ENCODE data around the gene RABAC1. TPM values are rescaled to one million over a fixed set of nuclear protein-coding genes. Genes with fewer than 3 reads are reported as not detected.

Gene RABAC1
- total and polyA plus RNA-seq, 9 of the 15 experiments (the other 6 are each of a cell fraction or from before 2014, with no cell fraction given), result 2.4 to 28.1 (median 9.3) TPM

DNA sequence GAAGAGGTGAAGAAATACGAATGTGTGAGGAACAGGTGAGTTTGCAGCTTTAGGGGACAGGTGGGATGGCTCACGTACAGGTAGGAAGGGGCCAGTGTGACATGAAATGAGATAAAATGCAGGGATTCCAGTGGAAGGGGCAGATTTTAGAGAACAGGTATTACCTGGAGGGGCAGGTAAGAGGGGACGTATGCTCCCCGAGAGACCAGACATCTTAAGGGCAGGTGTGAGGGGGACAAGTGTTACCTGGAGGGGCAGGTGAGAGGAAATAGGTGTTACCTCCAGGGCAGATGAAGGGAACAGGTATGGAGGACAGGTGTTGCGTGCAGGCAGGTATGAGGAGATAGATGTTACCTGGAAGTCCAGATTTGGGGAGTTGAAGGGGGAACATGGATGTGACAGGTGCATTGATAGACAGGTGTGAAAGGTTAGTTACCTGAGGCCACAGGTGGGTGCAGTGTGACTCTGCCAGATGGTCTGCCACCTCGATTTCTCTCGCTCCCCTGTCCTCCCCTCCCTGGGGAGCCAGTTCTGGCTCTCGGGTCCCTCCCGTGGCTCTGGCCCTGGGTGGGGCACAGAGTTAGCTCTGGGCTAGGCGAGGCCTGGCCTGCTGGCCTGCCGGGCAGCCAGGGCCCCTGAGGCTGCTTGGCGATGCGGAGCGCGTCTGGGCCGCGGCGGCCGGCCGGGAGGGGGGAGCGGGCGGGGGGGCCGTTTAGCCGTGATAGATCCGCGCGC lies 32.9 kb downstream of the RABAC1 start:
- 19% methylated on average over 20 of the region's 27 CpGs for WGBS (ENCODE audit: insufficient coverage, low coverage, missing lambda C conversion rate)
- no peaks in the 10 kb centered on the region for H4K20me1 ChIP-seq (replicated peaks; ENCODE audit: control insufficient read depth, insufficient read depth, low read length)
- H3K27me3 ChIP-seq (ENCODE audit: control insufficient read depth in 2 of 2, insufficient read depth in 2 of 2, low read length in 2 of 2), result no peaks in the 10 kb centered on the region; a peak in 2 of 5 replicates
- peaks cover 8% of the 10 kb centered on the region; the same call in 2 of the 3 replicates for H3K79me2 ChIP-seq (ENCODE audit: control insufficient read depth, insufficient read depth, low read length)
- no peak for ATAC-seq
- no peaks in the 10 kb centered on the region for H3K36me3 ChIP-seq (ENCODE audit: control insufficient read depth, insufficient read depth, low read length)
- H3K9me1 ChIP-seq (ENCODE audit: control insufficient read depth, insufficient read depth, low read length), result no peaks in the 10 kb centered on the region
- H3K4me3 ChIP-seq, result no peak overlapping the region
- no peaks in the 10 kb centered on the region for H3K9me3 ChIP-seq (replicated peaks; ENCODE audit: control insufficient read depth, insufficient read depth, low read depth, low read length)
- H3K27ac ChIP-seq (ENCODE audit: extremely low read depth, low read depth, low read length), result no peak overlapping the region
- in situ Hi-C loops (cut with MboI) (no loop called here), intact Hi-C loops (cut with micrococcal nuclease) (no loop called here)
- no TSS peak for BruUV-seq (replicated peaks)
- no peak overlapping the region for H2AFZ ChIP-seq (ENCODE audit: low read depth, low read length)
- TF ChIP-seq, protein P1, sequence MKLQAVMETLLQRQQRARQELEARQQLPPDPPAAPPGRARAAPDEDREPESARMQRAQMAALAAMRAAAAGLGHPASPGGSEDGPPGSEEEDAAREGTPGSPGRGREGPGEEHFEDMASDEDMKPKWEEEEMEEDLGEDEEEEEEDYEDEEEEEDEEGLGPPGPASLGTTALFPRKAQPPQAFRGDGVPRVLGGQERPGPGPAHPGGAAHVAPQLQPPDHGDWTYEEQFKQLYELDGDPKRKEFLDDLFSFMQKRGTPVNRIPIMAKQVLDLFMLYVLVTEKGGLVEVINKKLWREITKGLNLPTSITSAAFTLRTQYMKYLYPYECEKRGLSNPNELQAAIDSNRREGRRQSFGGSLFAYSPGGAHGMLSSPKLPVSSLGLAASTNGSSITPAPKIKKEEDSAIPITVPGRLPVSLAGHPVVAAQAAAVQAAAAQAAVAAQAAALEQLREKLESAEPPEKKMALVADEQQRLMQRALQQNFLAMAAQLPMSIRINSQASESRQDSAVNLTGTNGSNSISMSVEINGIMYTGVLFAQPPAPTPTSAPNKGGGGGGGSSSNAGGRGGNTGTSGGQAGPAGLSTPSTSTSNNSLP (IDR thresholded peaks at IDR 0.05; ENCODE audit: borderline replicate concordance, low read depth, low read length), result no peak
- TF ChIP-seq MAFK (IDR thresholded peaks at IDR 0.05; ENCODE audit: low read length) (no peak), CTBP1 (IDR thresholded peaks at IDR 0.05; ENCODE audit: borderline replicate concordance) (peak; percentile 14; the same call in 1 of the 2 replicates), ZBTB7A (IDR thresholded peaks at IDR 0.05; ENCODE audit: borderline replicate concordance, control insufficient read depth, low read depth, low read length) (no peak), TSHZ1 (CRISPR knock-in tag; IDR thresholded peaks at IDR 0.05) (no peak), ZEB2 (IDR thresholded peaks at IDR 0.05) (peak; percentile 93), CBFA2T2 (conservative IDR thresholded peaks at IDR 0.05) (peak; percentile 29; the same call in 1 of the 2 replicates), RFX5 (IDR thresholded peaks at IDR 0.05; ENCODE audit: low read depth, low read length) (no peak), ZNF444 (CRISPR knock-in tag; IDR thresholded peaks at IDR 0.05) (no peak)
- TF ChIP-seq, protein P2, sequence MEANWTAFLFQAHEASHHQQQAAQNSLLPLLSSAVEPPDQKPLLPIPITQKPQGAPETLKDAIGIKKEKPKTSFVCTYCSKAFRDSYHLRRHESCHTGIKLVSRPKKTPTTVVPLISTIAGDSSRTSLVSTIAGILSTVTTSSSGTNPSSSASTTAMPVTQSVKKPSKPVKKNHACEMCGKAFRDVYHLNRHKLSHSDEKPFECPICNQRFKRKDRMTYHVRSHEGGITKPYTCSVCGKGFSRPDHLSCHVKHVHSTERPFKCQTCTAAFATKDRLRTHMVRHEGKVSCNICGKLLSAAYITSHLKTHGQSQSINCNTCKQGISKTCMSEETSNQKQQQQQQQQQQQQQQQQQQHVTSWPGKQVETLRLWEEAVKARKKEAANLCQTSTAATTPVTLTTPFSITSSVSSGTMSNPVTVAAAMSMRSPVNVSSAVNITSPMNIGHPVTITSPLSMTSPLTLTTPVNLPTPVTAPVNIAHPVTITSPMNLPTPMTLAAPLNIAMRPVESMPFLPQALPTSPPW (CRISPR knock-in tag; IDR thresholded peaks at IDR 0.05), result peak; percentile 72
- ChIA-PET POLR2A (interaction anchor here (1.0 kb wide), 1 partner anchor 9 kb away, joined by 3 read pairs; no protein-coding TSS in a partner anchor), CTCF (ENCODE audit: low intra/inter-chr PET ratio) (no interaction called here)
- FAIRE-seq, result no peak
- H3K4me1 ChIP-seq (replicated peaks in 1 of 2; ENCODE audit: control insufficient read depth in 2 of 2, insufficient read depth in 2 of 2, low read length in 2 of 2), result peaks cover 30 to 53% of the 10 kb centered on the region in 2 experiments
- no peak overlapping the region for H3K4me2 ChIP-seq (ENCODE audit: insufficient read depth, low read length)
- H3K9ac ChIP-seq (ENCODE audit: insufficient read depth in 1 of 2, low read depth in 2 of 2, low read length in 2 of 2), result no peak overlapping the region
- no peak for DNase-seq (ENCODE audit: extremely low read depth in 1 of 4, low spot score in 3 of 4)
